ENCODE measurements around the gene LYL1.

LYL1 gene

DNA sequence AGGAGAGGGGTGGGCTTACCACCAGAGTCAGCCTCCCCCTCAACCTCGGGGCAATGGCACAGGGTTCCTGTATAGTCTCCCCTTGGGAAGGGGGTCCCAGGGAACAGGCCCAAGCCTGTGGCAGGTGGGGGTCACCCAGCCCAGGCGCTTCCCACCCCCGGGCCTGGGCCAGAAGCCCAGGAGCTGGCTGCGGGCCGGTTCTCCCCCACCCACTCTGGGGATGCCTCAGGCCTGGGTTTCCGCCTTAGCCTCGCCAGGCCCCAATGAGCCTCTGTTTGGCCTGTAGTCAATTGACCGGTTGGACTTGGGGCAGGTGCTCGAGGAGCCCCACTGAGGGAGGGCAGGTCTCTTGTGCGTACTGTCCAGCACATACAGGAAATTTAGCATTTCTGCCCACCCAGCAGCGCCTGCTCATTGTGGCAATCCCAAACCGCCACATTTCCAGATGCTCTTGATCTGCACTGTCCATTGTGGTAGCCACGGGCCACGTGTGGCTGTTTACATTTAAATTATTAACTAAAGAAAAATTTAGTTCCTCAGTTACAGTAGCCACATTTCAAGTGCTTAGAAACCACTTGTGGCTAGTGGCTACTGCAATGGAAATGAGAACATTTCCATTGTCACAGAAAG, 9.9 kb downstream of the LYL1 start:
- no peak for DNase-seq (ENCODE audit: low read depth in 2 of 2)

DNA sequence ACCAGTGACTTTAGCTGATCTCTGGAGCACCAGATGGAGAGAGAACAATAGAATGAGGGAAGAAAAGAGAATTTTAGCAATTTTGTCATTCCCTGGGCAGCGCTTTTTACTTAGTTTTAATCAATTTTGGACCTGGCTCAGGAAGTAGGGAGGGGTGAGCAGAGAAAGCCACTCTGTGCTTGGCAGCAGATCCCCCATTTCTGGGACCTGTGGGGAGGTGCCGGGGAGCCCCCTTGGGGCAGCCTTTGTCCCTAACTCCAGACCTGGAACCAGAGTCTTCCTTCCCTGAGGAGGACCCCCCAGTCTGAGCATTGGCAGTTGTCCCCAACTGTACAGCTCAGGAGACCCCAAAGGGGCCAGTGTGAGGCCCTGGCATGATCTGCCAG, 10.5 kb downstream of the LYL1 start:
- no peak for DNase-seq (ENCODE audit: low read depth in 2 of 2)

- DNase-seq (ENCODE audit: low read depth in 2 of 2), result no peak
Observed at GRCh38 chr19:13091400-13092157, 11.1 kb downstream of the LYL1 start.

GRCh38 chr19:13090511-13091231, 12.0 kb downstream of the LYL1 start:
- no peak for DNase-seq (ENCODE audit: low read depth in 2 of 2)

DNA sequence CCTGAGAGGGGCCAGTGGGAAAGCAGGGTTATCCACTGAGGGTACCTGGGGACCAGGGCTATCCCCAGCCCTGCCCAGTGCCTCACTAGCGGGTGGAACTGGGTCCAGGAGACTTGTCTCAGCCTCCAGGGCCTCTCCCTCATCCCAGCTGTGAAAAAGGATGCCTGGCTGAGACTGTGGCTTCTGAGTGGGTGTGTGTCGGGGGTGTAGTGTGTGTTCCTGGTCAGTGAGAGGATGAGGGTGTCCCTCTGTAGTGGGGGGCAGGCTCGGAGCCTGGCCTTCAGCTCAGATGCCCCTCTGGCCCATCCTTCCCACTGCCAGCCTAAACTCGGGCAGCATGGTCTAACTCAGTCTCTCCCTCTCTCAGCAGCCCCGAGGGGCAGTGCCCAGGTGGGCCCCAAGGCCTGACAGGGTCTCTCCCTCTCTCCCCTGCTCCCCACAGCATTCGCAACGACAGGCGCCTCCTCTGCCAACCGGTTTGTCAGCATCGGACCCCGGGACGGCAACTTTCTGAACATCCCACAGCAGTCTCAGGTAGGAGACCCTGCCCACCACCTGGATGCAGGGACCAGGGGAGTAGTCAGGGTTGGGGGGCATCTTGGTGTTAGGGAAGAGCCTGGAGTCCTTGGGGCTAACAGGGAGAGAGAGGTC, 12.7 kb downstream of the LYL1 start:
- no peak for DNase-seq (ENCODE audit: low read depth in 2 of 2)

DNA sequence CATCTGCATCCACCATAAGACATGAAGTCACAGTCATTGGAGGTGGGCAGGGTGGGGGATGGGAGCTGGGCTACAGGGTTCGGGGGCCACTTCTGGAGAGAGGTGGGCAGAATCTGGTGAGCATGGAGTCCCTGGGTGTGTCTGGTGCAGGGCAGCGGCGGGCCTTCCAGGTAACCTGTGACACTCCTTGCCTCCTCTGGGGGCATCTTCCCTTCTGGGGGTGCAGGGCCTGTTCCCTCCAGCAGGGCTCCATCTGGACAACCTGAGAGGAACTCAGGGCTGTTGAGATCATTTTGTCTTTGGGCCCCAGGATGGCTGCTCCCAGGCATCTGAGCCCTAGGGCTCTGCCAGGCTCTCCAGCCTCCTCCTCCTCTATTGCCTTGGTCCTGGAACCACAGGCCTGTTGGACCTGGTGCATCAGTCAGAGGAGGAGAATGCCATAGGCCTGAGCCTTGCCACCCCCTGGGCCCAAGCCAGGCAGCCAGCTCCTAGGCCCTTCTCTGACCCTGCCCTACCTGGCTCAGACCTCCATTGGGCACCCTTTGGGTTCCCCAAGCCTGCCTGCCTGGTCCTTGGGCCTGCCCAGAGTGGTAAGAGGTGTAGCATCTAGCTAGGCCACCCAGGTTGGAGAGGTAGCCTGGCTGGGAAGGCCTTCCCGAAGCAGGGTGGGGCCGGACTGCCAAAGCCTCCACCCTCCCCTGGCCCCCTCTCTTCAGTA, 13.4 kb downstream of the LYL1 start:
- no peak for DNase-seq (ENCODE audit: low read depth in 2 of 2)

GRCh38 chr19:13087795-13088537, 14.7 kb downstream of the LYL1 start:
- no peak for DNase-seq (ENCODE audit: low read depth in 2 of 2)

DNA sequence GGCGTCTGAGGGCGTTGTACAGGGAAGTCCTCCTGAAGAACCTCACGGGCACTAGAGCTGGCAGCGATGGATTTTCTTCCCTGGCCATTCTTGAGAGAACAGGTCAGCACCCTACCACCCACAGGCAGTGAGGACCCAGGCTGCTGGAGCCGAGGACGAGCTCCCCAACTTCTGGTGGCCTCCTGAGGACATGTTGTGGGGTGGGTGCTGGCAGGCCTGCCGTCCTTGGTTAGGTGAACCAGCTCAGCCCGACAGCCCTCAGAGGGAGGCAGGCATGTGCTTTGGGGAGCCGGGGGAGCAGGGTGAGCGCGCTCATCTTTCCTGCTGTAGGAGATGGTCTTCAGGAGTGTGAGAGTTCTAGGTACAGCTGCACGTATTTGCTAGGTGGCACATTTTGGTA, 15.4 kb downstream of the LYL1 start:
- no peak for DNase-seq (ENCODE audit: low read depth in 2 of 2)

GRCh38 chr19:13086341-13086740, 16.3 kb downstream of the LYL1 start:
- DNase-seq (ENCODE audit: low read depth in 2 of 2), result no peak

DNA sequence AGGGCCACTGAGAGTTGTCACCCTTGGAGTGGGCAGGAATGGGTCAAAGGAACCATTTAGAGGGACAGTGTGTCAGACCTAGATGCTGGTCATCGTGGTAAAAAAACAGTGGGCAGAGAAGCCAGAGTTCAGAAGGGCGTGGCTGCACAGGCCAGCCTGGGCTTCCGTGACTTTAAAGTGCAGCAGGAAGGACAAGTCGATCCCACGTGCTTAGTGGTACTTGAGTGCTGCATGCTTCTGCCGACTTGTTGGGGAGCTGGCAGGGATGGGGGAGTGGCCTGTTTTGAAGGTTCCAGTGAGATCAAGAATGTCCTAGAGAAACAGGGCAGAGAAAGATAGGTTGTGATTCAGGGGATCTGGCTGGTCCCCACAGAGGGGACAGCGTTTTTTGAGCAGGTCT, 17.0 kb downstream of the LYL1 start:
- DNase-seq (ENCODE audit: low read depth in 2 of 2), result no peak

GRCh38 chr19:13083627-13084026, 19.0 kb downstream of the LYL1 start:
- DNase-seq (ENCODE audit: low read depth in 2 of 2), result no peak

DNA sequence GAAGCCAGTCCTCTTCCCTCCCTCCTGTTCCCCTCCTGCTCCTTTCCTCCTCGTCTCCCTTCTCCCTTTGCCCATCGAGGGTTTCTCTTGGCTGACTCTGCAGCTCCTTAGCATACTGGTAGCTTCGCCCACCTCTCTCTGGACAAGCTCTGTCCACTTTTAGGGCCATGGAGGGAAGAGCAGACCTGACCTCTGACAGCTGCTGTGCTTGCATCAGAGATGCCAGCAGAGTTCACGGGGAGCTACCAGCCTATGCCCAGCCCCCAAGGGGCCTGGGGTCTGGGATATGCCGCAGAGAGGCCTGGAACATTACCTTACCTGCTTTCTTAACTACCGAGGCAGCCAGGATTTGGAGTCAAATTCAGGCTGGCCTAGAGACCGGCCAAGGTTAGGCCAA, 19.7 kb downstream of the LYL1 start:
- DNase-seq (ENCODE audit: low read depth in 2 of 2), result no peak

DNA sequence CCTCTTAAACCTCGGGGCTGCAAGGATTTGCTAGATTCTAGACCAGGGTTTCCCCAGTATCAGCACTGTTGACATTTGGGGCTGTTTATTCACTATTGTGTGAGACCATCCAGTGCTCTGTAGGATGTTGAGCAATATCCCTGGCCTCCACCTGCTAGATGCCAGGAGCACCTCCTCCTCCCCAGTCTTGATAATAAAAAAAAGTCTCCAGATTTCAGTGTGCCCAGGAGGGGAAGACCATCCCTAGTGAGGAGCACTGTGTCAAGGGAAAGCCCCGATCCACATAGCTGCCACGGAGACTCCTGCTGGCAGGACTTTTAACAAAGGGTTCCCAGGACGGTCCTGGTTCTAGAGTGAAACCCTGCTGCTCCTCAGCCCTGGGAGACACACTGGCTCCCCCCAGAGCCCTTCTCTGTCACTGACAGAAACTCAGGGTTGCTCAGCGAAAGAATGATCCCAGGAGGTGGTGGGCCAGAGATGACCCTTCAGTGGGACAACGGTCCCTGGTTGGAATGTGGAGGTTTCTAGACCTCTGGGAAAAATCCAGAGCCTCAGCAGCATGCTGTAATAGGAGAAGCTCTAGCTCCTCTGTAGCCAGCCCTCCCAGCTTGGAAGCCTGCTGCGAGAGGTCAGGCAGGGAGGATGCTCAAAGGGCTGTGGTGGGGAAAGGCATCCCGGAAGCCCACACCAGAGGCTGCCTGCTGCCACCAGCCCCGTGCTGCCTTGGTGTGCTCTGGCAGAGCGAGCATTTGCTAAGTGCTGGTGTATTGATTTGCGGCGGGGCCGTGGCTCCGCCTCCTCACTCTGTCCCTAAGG, 20.3 kb downstream of the LYL1 start:
- DNase-seq (ENCODE audit: low read depth in 2 of 2), result no peak

DNA sequence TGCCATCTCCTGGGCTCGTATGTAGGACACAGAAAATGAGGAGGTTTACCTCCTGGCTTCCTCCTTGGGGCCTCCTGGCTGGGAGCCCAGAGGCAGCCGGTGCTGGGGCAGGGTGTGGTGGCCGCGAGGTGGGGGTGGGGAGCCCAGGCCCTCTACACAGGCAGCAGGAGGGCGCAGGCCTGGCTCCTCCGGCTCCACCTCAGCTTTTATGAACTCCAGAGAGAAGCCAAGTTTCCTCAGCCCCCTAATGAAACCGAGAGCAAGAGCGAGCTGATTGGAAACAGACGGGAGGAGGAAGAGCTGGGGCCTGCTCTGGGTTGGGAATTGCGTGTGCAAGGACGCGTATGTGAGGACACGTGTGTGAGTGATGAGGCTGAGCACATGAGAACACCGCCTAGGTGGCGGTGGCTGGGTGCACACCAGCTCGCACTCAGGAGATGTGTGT, 23.1 kb downstream of the LYL1 start:
- DNase-seq (ENCODE audit: low read depth in 2 of 2), result no peak

GRCh38 chr19:13078897-13079541, 23.6 kb downstream of the LYL1 start:
- DNase-seq (ENCODE audit: low read depth in 2 of 2), result no peak

DNA sequence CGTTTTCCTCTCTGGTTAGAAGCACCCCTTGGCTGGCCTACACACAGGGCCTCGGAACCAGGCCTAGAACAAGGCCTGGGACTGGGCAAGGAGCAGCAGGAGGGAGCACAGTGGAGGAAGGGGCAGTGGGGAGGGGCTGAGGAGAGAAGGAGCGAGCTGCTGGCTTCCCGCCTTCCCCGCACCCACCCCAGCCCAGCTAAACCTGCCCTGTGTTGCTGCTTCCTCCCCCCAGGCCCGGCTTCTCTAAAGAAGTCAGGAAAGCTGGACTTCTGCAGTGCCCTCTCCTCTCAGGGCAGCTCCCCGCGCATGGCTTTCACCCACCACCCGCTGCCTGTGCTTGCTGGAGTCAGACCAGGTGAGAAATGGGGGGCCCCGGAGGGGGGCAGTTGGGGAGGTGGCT, 24.3 kb downstream of the LYL1 start:
- DNase-seq (ENCODE audit: low read depth in 2 of 2), result no peak

- no peak for DNase-seq (ENCODE audit: low read depth in 2 of 2)
Observed at GRCh38 chr19:13077240-13077639, 25.4 kb downstream of the LYL1 start.

DNA sequence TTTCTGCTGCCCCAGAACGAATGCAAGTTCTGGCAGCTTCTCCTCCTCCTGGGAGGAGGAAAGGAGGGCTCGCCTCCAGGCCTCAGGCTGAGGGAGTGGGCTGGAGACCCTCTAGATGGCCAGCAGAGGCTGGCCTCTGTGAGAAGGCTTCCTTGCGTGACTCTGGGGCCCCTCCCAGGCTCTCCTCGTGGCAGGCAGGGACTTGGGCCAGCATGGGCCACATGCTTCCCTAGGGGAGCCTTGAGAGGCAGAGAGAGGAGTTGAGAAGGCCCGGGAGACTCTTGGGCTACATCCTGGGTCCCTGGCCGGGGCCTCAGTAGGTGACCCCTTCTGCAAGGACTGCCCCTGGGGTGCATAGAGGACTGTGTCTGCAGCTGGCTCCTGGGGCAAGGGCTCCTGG, 25.9 kb downstream of the LYL1 start:
- DNase-seq (ENCODE audit: low read depth in 2 of 2), result no peak

- DNase-seq (ENCODE audit: low read depth in 2 of 2), result no peak
Observed at GRCh38 chr19:13076320-13076719, 26.3 kb downstream of the LYL1 start.

DNA sequence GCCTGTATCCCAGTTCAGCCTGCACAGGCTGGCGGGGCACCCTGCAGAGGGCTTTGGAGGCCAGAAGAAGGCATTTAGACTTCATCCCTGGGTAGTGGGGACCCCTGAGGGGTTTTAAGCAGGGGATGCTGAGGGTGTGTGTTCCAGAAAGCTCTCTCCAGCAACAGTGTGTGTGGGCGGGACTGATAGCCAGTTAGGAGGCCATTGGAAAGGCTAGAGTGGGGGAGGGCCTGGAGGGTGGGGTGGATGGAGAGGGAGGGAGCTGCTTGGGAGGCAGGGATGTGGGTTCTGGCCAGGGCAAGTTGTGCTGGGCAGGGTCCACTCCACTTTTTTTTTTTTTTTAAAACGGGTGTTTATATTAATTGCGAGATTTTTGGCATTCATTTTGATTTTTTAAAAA, 28.3 kb downstream of the LYL1 start:
- DNase-seq (ENCODE audit: low read depth in 2 of 2), result no peak

Measured in activated CD4-positive, alpha-beta T cell treated with anti-CD3 and anti-CD28 coated beads for 24 hours (primary cell).